Osteocyte (in vitro differentiated cells): ENCODE measurements around the gene FAIM2. TPM values are rescaled to one million over a fixed set of nuclear protein-coding genes. Genes with fewer than 3 reads are reported as not detected.
"Not testable (repeated sequence)": the region's sequence is repeated elsewhere in the genome, so short reads cannot be mapped to it uniquely, and the experiment has no call there.

Experiments used
- DNase-seq: peaks from one replicate; pipeline ENCODE4 v3.0.0; 2021; ENCODE audit warnings: mixed read lengths; ENCODE audit not compliant: unreplicated experiment; ENCODE audit errors: extremely low spot score
- H3K27ac Mint-ChIP-seq: one replicate; pipeline ENCODE4 v1.8.0; 2021; ENCODE audit warnings: mild to moderate bottlenecking, mixed read lengths; ENCODE audit not compliant: unreplicated experiment
- H3K27me3 Mint-ChIP-seq: one replicate; pipeline ENCODE4 v1.8.0; 2021; ENCODE audit warnings: mixed read lengths; ENCODE audit not compliant: unreplicated experiment
- H3K36me3 Mint-ChIP-seq: one replicate; pipeline ENCODE4 v1.8.0; 2021; ENCODE audit warnings: mixed read lengths; ENCODE audit not compliant: unreplicated experiment
- H3K4me1 Mint-ChIP-seq: one replicate; pipeline ENCODE4 v1.8.0; 2021; ENCODE audit warnings: mixed read lengths; ENCODE audit not compliant: unreplicated experiment
- H3K4me3 Mint-ChIP-seq: one replicate; pipeline ENCODE4 v1.8.0; 2021; ENCODE audit warnings: mild to moderate bottlenecking, moderate library complexity, mixed read lengths; ENCODE audit not compliant: unreplicated experiment
- H3K9me3 Mint-ChIP-seq: one replicate; pipeline ENCODE4 v1.8.0; 2021; ENCODE audit warnings: mixed read lengths; ENCODE audit not compliant: unreplicated experiment
- total RNA-seq: library from RNA; stranded (reverse); gene quantifications from 2 replicates; pipeline ENCODE4 v1.2.1, GENCODE V29; 2021
- TF ChIP-seq, protein P1 (sequence below): fragments of 200-600 bp; sonication (generic); IDR thresholded peaks from 2 replicates; pipeline ENCODE4 v1.5.0; 2021; ENCODE audit warnings: antibody characterized with exemption, mild to moderate bottlenecking, moderate library complexity

Gene FAIM2
- total RNA-seq, 1 donor from 2014 or later = 1.5 TPM

DNA sequence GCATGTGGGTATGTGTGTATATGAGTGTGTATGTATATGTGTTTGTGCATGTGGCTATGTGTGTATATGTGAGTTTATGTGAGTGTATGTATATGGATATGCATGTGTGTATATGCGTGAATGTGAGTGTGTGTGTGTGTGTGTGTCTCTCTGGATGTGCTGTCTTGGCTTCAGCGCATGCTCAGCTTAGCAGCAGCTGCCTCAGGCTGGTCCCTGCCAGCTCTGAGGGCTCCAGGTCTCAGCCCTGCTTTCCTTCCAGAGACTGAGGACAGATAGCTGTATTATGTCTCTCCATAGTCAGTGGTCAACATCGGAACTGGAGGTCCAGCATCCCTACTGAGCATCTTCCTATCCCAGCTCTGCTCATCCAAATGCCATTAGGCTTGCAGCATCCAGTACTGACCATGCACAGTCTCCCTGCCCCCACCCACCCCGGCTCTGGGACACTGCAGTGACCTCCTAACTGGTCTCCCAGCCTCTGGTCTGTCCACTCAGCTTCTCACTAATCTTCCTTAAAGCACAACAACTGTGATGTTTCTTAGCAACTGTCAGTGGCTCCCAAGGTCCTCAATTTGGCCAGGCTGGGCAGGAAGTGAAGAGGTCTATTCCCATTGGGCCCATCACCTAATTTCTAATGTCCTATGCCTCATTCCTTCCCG is 22.8 kb downstream of the FAIM2 start:
- DNase-seq = no peak
- Mint-ChIP-seq H3K36me3 (no peaks in the 10 kb centered on the region), H3K4me1 (no peaks in the 10 kb centered on the region)

DNA sequence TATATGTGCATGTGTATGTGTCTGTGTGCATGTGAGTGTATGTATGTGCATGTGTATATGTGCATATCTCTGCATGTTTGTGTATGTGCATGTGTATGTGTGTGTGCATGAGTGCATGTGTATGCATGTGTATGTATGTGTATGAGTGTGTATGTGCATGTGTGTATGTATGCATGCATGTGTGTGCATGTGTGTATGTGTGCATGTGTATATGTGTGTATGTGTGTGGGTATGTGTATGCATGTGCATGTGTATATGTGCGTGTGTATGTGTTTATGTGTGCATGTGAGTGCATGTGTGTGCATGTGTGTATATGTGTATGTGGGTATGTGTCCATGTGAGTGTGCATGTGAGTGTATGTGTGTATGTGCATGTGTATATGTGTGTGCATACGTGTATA is 24.6 kb downstream of the FAIM2 start:
- H3K9me3 Mint-ChIP-seq, H3K27ac Mint-ChIP-seq, DNase-seq, H3K4me3 Mint-ChIP-seq, H3K4me1 Mint-ChIP-seq, H3K36me3 Mint-ChIP-seq: not testable (repeated sequence)
- H3K27me3 Mint-ChIP-seq = peaks cover 18% of the 10 kb centered on the region

More for the DNA sequence above, 22.8 kb downstream of the FAIM2 start:
- no peak overlapping the region for H3K27ac Mint-ChIP-seq
- no peaks in the 10 kb centered on the region for H3K9me3 Mint-ChIP-seq
- no peak overlapping the region for H3K4me3 Mint-ChIP-seq
- TF ChIP-seq, protein P1, sequence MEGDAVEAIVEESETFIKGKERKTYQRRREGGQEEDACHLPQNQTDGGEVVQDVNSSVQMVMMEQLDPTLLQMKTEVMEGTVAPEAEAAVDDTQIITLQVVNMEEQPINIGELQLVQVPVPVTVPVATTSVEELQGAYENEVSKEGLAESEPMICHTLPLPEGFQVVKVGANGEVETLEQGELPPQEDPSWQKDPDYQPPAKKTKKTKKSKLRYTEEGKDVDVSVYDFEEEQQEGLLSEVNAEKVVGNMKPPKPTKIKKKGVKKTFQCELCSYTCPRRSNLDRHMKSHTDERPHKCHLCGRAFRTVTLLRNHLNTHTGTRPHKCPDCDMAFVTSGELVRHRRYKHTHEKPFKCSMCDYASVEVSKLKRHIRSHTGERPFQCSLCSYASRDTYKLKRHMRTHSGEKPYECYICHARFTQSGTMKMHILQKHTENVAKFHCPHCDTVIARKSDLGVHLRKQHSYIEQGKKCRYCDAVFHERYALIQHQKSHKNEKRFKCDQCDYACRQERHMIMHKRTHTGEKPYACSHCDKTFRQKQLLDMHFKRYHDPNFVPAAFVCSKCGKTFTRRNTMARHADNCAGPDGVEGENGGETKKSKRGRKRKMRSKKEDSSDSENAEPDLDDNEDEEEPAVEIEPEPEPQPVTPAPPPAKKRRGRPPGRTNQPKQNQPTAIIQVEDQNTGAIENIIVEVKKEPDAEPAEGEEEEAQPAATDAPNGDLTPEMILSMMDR = no peak
- H3K27me3 Mint-ChIP-seq = peaks cover 27% of the 10 kb centered on the region

DNA sequence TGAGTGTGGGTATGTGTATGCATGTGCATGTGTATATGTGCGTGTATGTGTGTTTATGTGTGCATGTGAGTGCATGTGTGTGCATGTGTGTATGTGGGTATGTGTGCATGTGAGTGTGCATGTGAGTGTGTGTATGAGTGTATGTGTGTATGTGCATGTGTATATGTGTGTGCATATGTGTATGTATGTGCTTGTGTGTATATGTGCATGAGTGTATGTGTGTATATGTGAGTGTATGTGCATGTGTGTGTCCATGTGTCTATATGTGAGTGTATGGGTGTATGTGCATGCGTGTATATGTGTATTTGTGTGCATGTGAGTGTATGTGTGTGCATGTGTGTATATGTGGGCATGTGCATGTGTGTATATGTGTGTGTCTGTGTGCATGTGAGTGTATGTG is 25.7 kb downstream of the FAIM2 start:
- no peaks in the 10 kb centered on the region for H3K36me3 Mint-ChIP-seq
- peaks cover 9% of the 10 kb centered on the region for H3K27me3 Mint-ChIP-seq
- no peaks in the 10 kb centered on the region for H3K9me3 Mint-ChIP-seq
- H3K4me3 Mint-ChIP-seq = no peak overlapping the region
- no peak for DNase-seq
- peaks cover 2% of the 10 kb centered on the region for H3K4me1 Mint-ChIP-seq
- no peak overlapping the region for H3K27ac Mint-ChIP-seq
- TF ChIP-seq, protein P1 = no peak

DNA sequence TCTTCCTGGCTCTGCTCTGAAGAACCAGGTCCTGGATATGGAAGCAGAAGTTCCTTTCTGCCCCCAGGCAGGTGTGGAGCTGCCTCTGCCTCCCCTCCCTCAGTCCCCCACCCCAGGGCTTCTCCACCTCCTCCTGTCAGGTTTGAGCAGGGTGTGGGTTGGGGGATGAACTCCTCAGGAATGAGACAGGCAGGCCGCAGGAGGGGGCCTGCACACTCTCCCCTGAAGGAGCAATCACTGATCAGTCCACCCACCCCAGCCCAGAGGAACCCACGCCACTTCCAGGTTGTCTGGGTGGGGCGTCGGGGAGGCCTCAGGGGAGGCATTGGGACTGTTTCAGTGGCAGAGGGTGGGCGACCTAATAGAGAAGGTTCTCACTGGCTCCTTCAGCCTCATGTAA is 26.6 kb downstream of the FAIM2 start:
- Mint-ChIP-seq H3K4me3 (no peak overlapping the region), H3K27me3 (peaks cover 7% of the 10 kb centered on the region), H3K36me3 (no peaks in the 10 kb centered on the region), H3K9me3 (no peaks in the 10 kb centered on the region), H3K27ac (no peak overlapping the region), H3K4me1 (peaks cover 2% of the 10 kb centered on the region)
- no peak for DNase-seq
- TF ChIP-seq, protein P1 = no peak

DNA sequence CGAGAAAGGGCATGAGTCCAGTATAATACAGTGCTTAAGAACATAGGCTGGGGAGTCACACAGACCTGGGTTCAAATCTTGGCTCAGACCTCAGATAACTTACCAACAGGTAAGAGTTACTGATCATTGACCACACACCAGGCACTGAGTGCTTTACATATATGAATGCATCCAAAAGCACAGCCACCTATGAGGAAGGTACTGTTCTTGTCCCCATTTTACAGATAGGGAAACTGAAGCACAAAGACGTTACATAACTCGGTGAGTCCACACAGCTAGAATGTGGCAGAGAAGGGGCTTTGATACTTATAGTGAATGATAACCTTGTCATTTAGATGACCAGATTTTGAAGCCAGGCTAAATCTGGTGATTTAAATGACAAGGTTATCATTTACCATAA is 27.6 kb downstream of the FAIM2 start:
- DNase-seq = no peak
- no peak overlapping the region for H3K4me3 Mint-ChIP-seq
- TF ChIP-seq, protein P1 = no peak
- H3K36me3 Mint-ChIP-seq = no peaks in the 10 kb centered on the region
- H3K9me3 Mint-ChIP-seq = no peaks in the 10 kb centered on the region
- peaks cover 7% of the 10 kb centered on the region for H3K27me3 Mint-ChIP-seq
- H3K27ac Mint-ChIP-seq = no peak overlapping the region
- peaks cover 2% of the 10 kb centered on the region for H3K4me1 Mint-ChIP-seq
